Pancreas (tissue), 10 donors: Measurements from ENCODE around the gene TUT4. TPM values are rescaled to one million over a fixed set of nuclear protein-coding genes. Genes with fewer than 3 reads are reported as not detected.

Experiments used
- ATAC-seq, 4 donors: fragments of 200-7000 bp; cut with Tn5 transposase; one replicate each; pipeline versions ENCODE4 v1.8.0 to v1.9.1; 2020; ENCODE audit warnings: mild to moderate bottlenecking in 4 of 4, moderate library complexity in 4 of 4
- DNase-seq, 6 donors: peaks; one replicate each; pipeline ENCODE4 v3.0.0-alpha.2; 2020
- FAIRE-seq: peaks from 2 replicates; lab custom pipeline; 2012; peaks lifted over from hg19 to GRCh38; lab: Jason Lieb, UNC
- H3K27ac ChIP-seq, 4 donors: fragments of 200-600 bp; sonication (generic); 1 replicate in 3 of 4; 2 replicates in 1 of 4; pipeline versions ENCODE4 v1.5.0 to v1.8.0; 2020
- H3K27me3 ChIP-seq, 4 donors: fragments of 200-600 bp; one replicate each; pipeline ENCODE4 v1.8.0; 2021
- H3K36me3 ChIP-seq, 3 donors: fragments of 200-600 bp; sonication (generic) in 1 of 3; one replicate each; pipeline versions ENCODE4 v1.5.0 to v1.8.0; 2020 to 2021
- H3K4me1 ChIP-seq, 3 donors: fragments of 200-600 bp; one replicate each; pipeline ENCODE4 v1.8.0; 2021
- H3K4me3 ChIP-seq, 4 donors: fragments of 200-600 bp; sonication (generic) in 2 of 4; one replicate each; pipeline versions ENCODE4 v1.5.0 to v1.8.0; 2020 to 2021
- H3K9me3 ChIP-seq, 4 donors: fragments of 200-600 bp; one replicate each; pipeline ENCODE4 v1.8.0; 2021
- WGBS, 2 donors: extraction: QIAGEN DNeasy Blood & Tissue Kit; methylation state at CpG; one replicate each; pipeline ENCODE4 v1.1.7; 2013; 5-methylcytosine and 5-hydroxymethylcytosine counted together
- intact Hi-C, 3 donors: fragments of 100-400 bp; cut with DNase I; formaldehyde crosslinking; loops; one replicate each; pipeline versions ENCODE4 v1.11.1 to v1.14.2; 2022
- polyA plus RNA-seq, 2 donors: library from polyadenylated mRNA; stranded (reverse); fragments of 200-250 nt; gene quantifications; one replicate each; pipeline ENCODE4 v1.2.3, GENCODE V29; 2013
- total RNA-seq, 6 donors: library from RNA; stranded (reverse); fragmentation: NEBNext Ultra II Directional in 4 of 6; extraction: Animal tissue kit (Norgen Biotek cat#: 25700) in 4 of 6; gene quantifications; one replicate each; pipeline versions ENCODE4 v1.2.1 to v1.2.4, GENCODE V29; 2021 to 2023
- TF ChIP-seq, protein P1 (sequence below), 4 donors: fragments of 200-600 bp; sonication (generic) in 3 of 4; IDR thresholded peaks; one replicate each; pipeline versions ENCODE4 v1.5.0 to v1.8.0; 2021; ENCODE audit warnings: antibody characterized with exemption in 4 of 4
- donor health status: healthy with polysubstance abuse.
- donor health status: DM: no; HTN: no; CAD: no; lungs with moderate emphysema.
- donor health status: DM: no; HTN: no; CAD: no.
- donor health status: control.
- donor health status: control.
- donor health status: Bipolar disorder and iron deficiency.
- donor health status: DM: yes; HTN: yes; CAD: no.
- donor health status: DM: no; HTN: no; CAD: no.
- donor health status: DM: no; HTN: no; CAD: no.
- donor health status: DM: yes; HTN: yes; CAD: no.

Gene TUT4
- total RNA-seq, result 10 to 100 TPM; 17.6 to 40.8 (median 24.1) TPM
- 10 to 100 TPM; 17.4 to 34.5 TPM for polyA plus RNA-seq

DNA sequence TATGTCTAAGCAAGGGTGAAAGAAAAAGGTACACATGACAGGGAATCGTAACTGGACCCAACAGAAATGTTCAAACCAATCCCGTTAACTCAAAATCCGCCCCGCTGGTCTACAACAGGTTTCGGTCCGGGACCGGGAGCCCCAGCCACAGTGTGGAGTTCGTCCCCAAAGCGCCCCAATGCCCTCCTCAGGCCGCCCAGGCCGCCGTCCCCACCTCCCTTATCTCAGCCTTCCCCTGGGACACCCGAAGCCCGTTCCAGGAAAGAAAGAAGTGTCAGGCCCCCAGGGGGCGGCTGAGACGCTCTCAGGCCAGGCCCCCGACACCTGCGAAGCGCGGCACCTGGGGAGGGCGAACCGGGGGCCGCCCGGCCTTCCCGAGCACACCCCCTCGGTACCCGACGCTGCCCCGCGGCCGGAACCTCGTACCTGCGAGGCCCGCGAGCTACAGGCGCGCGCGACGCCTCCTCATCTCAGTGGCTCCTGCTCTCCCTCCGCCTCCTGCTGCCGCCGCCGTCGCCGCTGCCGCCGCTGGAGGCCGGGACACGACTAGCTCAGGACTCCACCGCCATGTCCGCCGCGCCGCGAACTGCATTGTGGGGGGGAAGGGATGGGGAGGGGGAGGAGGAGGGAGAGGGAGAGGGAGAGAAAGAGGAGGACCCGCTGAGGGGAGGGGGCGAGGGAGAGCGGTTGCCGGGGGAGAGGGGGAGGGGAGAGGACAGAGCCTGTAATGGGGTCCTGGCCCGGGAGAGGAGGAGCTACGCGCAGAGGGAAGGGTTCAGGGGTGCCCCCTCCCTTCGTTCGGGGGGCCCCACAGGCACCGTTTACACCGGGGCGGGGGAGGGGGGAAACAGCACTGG lies at the start of gene TUT4:
TUT4 (minus strand) TSS at position 588 of the 857 bp plus-strand sequence. CDS start 26,812 bp downstream, outside the sequence.
- ATAC-seq (peak; percentile 81 to 88 (median 86)), FAIRE-seq (no peak), DNase-seq (peak; percentile 74 to 94 (median 84))
- 0 to 1% methylated on average over 62 to 68 of the region's 68 CpGs for WGBS, 2 donors
- Histone ChIP-seq H3K4me1 (peaks cover 13 to 17% (median 16%) of the 10 kb centered on the region in 3 donors), H3K27me3 (no peaks in the 10 kb centered on the region), H3K4me3 (peak within 1 kb of the TSS; percentile 81 to 93 (median 86)), H3K9me3 (no peaks in the 10 kb centered on the region), H3K36me3 (no peaks in the 10 kb centered on the region), H3K27ac (peak within 1 kb of the TSS; percentile 78 to 91 (median 87))
- TF ChIP-seq, protein P1, sequence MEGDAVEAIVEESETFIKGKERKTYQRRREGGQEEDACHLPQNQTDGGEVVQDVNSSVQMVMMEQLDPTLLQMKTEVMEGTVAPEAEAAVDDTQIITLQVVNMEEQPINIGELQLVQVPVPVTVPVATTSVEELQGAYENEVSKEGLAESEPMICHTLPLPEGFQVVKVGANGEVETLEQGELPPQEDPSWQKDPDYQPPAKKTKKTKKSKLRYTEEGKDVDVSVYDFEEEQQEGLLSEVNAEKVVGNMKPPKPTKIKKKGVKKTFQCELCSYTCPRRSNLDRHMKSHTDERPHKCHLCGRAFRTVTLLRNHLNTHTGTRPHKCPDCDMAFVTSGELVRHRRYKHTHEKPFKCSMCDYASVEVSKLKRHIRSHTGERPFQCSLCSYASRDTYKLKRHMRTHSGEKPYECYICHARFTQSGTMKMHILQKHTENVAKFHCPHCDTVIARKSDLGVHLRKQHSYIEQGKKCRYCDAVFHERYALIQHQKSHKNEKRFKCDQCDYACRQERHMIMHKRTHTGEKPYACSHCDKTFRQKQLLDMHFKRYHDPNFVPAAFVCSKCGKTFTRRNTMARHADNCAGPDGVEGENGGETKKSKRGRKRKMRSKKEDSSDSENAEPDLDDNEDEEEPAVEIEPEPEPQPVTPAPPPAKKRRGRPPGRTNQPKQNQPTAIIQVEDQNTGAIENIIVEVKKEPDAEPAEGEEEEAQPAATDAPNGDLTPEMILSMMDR (IDR thresholded peaks at IDR 0.05), result no peak
- intact Hi-C loops, result no loop called here

DNA sequence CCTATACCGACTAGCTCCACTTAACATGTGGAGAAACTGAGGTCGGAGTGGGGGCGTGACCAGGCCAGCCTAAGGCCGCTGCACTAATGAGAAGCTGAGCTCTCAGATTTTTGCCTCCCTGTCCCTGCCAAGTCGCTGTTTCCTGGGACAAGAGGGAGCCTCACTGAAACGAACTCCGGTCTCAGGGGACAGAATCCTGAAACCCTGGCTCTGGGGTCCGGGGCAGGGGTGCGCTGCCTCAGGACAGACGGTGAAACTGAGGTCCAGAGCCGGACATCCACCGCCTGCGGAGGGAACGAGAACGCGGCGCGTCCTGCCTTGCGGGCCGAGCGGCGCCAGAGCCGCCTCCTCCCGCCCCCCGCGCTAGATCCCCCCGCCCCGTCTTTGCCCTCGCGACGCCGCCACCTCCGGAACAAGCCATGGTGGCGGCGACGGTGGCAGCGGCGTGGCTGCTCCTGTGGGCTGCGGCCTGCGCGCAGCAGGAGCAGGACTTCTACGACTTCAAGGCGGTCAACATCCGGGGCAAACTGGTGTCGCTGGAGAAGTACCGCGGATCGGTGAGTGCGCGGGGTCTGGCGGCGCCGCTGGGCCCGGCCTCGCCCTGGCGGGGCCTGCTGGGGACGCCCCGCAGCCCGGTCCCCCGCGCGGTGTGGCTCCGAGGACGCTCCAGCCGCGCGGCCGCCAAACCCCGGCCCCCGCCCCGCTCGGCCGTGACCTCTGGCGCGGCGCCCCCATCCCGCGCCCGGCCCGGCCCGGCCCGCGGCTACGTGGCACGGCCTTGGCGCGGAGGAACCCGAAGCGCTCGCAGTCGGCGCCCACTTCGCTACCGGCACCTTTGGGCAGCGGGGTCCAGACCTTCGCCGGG lies 49.3 kb upstream of the TUT4 start, which contains the start of gene GPX7:
GPX7 (plus strand) TSS at position 381 of the 865 bp plus-strand sequence; CDS start at position 420, 39 bp downstream.
- H3K36me3 ChIP-seq, result peaks cover 0 to 5% (median 0%) of the 10 kb centered on the region in 3 donors
- peaks cover 5 to 15% (median 12%) of the 10 kb centered on the region in 3 donors for H3K4me1 ChIP-seq
- H3K27me3 ChIP-seq, result no peaks in the 10 kb centered on the region
- FAIRE-seq, result no peak
- H3K4me3 ChIP-seq, result peak within 1 kb of the TSS; percentile 35 to 66 (median 47)
- TF ChIP-seq, protein P1 (IDR thresholded peaks at IDR 0.05), result no peak
- intact Hi-C loops, result no loop called here
- 2 to 3% methylated on average over 74 to 97 of the region's 97 CpGs for WGBS, 2 donors
- ATAC-seq, result peak; percentile 70 to 80 (median 76)
- H3K9me3 ChIP-seq, result no peaks in the 10 kb centered on the region
- H3K27ac ChIP-seq, result peak within 1 kb of the TSS; percentile 25 to 64 (median 46)
- DNase-seq, result peak; percentile 35 to 81 (median 50)

- TF ChIP-seq, protein P1 (IDR thresholded peaks at IDR 0.05), result no peak
- H3K4me1 ChIP-seq, result peaks cover 5 to 15% (median 12%) of the 10 kb centered on the region in 3 donors
- no peak for ATAC-seq
- no peak for FAIRE-seq
- intact Hi-C loops, result no loop called here
- no peak for DNase-seq
- WGBS, 2 donors, result 91 to 92% methylated on average over 3 of the region's 3 CpGs
- no peaks in the 10 kb centered on the region for H3K9me3 ChIP-seq
- no peaks in the 10 kb centered on the region for H3K36me3 ChIP-seq
- peak overlapping the region in 1 of 4 donors; percentile 64 for H3K27ac ChIP-seq
- H3K4me3 ChIP-seq, result peak overlapping the region in 2 of 4 donors; percentile 56 to 66
- no peaks in the 10 kb centered on the region for H3K27me3 ChIP-seq
Measured at GRCh38 chr1:52601519-52601918, 48.6 kb upstream of the TUT4 start.

GRCh38 chr1:52600533-52601179 lies 47.8 kb upstream of the TUT4 start:
- Histone ChIP-seq H3K27ac (no peak overlapping the region), H3K36me3 (no peaks in the 10 kb centered on the region), H3K4me3 (no peak overlapping the region), H3K9me3 (no peaks in the 10 kb centered on the region), H3K27me3 (no peaks in the 10 kb centered on the region), H3K4me1 (peaks cover 5 to 15% (median 12%) of the 10 kb centered on the region in 3 donors)
- no peak for FAIRE-seq
- no peak for DNase-seq
- WGBS, 2 donors, result 96 to 97% methylated on average over 8 of the region's 8 CpGs
- intact Hi-C loops, result no loop called here
- TF ChIP-seq, protein P1 (IDR thresholded peaks at IDR 0.05), result no peak
- ATAC-seq, result no peak
